Suprapubic skin (tissue), 4 donors: ENCODE data around the gene TMEM250.

Experiments
- POLR2A ChIP-seq, 2 donors: fragments of 450-650 bp; IDR thresholded peaks; one replicate each; pipeline ENCODE4 v1.6.1; 2017; ENCODE audit warnings: antibody characterized with exemption in 2 of 2, mild to moderate bottlenecking in 2 of 2, moderate library complexity in 2 of 2
- POLR2AphosphoS5 ChIP-seq, 3 donors: sonication (generic); formaldehyde crosslinking; IDR thresholded peaks; one replicate each; pipeline ENCODE4 v1.6.1; 2017; ENCODE audit warnings: antibody characterized with exemption in 3 of 3
- TF ChIP-seq, protein P1 (sequence below), 2 donors: fragments of 200-600 bp in 1 of 2; fragments of 450-650 bp in 1 of 2; sonication (generic) in 1 of 2; IDR thresholded peaks; one replicate each; pipeline ENCODE4 v1.5.1; 2016 to 2019; ENCODE audit warnings: antibody characterized with exemption in 2 of 2, mild to moderate bottlenecking in 1 of 2, moderate library complexity in 1 of 2

DNA sequence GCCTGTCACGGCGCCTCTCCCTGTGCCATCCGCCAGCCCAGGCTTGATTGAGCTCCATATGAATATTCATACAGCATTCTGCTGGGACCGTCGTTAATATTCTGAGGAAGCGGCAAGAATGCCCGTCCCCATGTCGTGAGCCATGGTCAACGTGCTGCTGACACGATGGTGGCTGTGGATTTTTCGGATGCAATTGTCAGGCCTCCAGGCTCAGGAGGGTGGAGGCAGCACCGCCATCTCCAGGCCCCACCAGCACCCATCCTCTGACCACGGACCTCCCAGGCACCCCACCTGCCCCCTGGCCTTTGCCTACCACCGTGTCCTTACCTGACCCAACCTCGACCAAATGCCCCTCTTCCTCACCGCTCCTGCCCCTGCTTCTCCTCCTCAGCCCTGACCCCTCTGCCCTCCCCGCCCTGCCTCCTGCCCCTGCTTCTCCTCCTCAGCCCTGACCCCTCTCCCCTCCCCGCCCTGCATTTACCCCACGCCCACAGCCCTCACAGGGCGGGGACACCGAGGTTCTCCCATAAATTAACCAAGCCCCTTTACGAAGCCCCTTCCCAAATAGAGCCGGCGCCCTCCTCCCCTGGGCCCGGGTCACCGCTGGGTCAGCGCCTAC lies 9.9 kb downstream of the TMEM250 start:
- TF ChIP-seq POLR2AphosphoS5 (IDR thresholded peaks at IDR 0.05) (no peak), POLR2A (IDR thresholded peaks at IDR 0.05) (no peak)
- TF ChIP-seq, protein P1, sequence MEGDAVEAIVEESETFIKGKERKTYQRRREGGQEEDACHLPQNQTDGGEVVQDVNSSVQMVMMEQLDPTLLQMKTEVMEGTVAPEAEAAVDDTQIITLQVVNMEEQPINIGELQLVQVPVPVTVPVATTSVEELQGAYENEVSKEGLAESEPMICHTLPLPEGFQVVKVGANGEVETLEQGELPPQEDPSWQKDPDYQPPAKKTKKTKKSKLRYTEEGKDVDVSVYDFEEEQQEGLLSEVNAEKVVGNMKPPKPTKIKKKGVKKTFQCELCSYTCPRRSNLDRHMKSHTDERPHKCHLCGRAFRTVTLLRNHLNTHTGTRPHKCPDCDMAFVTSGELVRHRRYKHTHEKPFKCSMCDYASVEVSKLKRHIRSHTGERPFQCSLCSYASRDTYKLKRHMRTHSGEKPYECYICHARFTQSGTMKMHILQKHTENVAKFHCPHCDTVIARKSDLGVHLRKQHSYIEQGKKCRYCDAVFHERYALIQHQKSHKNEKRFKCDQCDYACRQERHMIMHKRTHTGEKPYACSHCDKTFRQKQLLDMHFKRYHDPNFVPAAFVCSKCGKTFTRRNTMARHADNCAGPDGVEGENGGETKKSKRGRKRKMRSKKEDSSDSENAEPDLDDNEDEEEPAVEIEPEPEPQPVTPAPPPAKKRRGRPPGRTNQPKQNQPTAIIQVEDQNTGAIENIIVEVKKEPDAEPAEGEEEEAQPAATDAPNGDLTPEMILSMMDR (IDR thresholded peaks at IDR 0.05), result no peak
